HG03521 (cell line): ENCODE measurements around the gene IMMP2L.

Source experiments
- ATAC-seq: cut with Tn5 transposase; IDR thresholded peaks from one replicate; pipeline ENCODE4 v1.9.1; 2021; ENCODE audit warnings: mild to moderate bottlenecking, moderate library complexity; ENCODE audit not compliant: unreplicated experiment

The IMMP2L gene

DNA sequence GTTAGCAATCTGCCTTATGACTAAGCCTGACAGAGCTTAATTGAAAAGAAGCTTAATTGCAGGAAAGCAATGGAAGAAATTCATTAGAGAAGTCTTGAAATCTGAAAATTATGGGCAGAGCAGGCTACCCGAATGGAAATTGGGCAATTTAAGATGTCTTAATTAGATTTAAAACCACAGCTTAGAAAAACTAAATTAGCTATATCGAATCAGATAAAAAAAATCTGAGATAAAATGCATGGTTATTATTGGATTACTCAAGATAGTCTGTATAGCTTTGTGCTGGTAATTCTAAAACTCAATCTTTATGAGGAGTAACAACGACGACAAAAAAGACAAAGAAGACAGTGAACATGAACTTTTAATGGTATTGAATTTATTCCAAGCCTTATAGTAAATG lies 719.5 kb downstream of the IMMP2L start:
- ATAC-seq = no peak

DNA sequence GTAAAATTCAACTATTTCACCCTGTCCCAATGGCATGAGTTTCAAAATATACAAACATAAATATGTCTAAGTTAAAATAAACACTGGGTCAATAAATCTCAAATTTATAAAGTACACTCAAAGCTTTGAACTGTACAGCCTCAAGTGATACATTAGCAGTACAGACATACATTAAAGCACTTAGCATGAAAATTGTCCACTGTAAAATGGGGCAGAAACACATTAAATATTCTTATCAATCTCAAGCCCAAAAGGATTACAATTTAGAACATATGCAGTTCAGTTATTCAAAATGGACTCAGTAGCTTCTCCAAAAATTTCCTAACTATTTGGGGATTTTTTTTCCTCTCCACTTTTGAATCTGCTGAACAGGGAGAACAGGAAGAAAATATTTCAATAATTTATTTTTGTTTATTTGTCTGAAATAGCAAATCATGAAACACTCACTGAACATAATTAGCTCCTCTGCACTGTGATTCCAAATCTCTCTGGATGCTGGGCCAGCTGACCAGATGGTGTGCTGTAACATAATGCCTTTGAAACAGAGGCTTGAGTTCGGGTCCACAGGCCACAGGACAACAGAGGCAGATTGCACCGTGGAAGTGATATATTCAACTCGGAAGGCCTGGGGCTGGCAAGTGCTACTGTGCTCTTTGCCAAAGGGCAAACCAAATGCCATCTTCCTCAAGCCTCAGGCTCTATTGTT lies 720.3 kb downstream of the IMMP2L start:
- ATAC-seq = no peak

DNA sequence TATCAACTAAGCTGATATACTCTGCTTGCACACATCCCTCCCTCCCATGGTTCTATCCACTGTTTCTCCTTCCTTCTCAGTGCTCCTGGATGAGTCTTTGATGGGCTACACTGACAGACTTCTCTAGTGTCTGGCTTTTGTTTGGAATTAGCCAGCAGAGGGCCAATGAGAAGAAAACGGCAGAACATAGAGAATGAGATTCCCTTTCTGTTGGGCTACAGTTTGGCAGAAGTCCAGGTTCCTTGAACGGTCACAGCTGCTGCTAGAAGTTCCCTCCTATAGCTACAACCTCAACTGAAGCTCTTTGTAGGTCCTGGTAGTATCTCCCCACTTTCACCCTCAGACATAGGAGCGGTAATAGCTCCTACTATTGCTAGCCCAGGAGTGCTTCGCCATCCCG lies 722.4 kb downstream of the IMMP2L start:
- ATAC-seq = no peak

DNA sequence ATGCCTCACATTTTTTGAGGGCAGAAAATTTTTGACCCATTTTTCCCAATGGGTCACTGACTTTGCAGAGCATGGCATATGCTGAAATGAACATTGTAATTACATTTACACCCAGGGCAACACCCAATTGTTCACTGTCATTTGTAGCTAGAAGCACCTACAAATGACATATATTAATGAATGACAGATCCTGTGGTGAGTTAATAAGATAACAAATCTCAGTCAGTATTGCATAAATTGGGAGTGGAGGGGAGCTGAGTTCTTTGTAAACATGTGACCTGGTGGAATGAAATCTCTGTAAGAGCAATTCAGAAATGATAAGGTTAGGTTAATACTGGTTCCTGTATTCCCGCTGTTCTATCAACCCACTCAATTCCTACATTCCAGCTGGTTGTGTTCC lies 726.4 kb downstream of the IMMP2L start:
- ATAC-seq = no peak

DNA sequence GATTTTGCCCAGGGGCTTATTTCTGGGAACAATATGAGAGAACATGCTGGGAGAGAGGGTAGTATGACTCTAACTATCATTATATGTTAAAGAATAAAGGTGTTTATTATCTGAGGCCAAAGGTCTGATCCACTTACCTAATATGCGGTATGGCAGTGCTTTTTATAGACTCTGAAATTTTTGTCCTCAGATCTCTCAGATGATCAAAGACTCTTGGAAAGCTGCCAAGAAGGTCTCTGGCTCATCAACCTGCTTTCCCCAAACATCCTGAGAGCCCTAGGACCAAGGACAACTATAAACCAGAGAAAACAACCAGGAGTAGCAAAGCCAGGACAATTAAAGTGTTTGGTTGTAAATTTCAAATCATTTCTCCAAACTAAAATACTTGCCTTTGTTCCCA lies 727.1 kb downstream of the IMMP2L start:
- no peak for ATAC-seq

DNA sequence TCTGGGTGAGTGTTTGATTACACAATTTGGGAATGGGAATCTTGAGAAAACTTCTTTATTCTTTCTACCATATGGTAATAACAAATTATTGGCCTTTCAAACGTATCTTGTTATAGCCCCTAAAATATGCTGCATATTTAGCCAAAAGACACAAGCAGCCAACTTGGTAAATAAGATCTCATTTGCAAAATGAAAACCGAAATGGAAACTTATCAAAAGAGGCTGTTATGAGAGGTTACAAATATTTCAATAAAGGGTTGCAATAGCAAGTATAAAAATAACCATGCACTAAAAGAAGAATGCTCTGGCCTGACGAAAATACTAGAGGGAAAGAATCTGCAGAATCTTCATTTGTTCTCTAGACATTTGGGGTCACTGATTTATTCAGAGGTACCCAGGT lies 730.9 kb downstream of the IMMP2L start:
- no peak for ATAC-seq

DNA sequence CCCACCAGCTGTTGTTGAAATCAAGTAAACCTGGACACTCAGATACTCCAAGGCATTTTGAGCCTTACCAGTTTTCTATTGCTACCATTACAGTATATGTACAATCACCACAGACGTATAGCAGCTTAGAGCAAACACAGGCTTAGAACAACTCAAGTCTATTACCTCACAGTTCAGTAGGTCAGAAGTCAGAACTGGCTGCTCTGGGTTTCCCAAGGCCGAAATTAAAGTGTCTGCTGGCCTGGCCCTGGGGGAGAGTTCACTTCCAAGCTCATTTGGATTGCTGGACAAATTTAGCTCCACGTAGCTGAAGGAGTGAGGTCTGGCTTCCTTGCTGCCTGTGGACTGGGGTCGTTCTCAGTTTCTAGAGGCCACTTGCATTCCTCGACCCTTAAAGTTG lies 731.5 kb downstream of the IMMP2L start:
- no peak for ATAC-seq

DNA sequence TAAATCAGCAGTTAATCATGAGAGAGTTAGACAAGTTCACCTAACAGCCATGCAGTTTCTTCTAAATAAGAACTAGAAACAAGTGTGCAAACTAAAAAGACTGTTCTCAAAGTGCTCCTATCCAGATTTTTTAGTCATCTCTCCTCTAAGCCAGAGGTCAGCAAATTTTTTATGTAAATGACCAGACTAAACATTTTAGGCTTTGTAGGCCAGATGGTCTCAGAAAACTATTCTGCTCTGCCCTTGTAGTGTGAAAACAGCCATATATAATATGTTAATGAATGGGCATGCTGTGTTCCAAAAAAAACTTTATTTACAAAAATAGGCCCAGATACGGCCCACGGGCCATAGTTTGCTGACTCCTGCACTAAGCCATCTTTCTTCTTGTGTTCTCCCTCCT lies 734.4 kb downstream of the IMMP2L start:
- ATAC-seq = no peak

DNA sequence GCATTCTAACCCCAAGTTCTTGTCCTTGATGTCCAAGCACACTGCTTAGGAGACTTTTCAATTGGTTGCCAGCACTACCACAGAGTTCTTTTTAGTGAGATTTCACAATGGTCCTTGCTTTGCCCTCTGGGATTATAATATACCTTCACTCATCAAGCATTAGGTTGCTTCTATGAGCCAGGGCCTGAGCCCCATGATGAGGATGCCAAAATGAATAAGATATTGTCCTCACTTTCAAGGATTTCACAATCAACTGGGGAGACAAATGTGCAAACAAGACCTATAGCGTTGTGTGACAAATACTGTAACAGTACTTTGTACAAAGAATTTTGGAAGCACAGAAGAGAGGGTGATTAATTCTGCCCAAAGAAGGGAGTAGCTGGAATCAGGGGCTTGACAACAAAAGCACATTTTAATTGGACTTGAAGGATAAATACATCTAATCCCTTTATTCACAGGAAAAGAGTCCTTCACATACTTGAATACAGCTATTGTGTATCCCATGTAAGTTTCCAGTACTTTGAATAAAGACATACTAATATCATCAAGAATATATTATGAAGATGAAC lies 734.9 kb downstream of the IMMP2L start:
- ATAC-seq = no peak

DNA sequence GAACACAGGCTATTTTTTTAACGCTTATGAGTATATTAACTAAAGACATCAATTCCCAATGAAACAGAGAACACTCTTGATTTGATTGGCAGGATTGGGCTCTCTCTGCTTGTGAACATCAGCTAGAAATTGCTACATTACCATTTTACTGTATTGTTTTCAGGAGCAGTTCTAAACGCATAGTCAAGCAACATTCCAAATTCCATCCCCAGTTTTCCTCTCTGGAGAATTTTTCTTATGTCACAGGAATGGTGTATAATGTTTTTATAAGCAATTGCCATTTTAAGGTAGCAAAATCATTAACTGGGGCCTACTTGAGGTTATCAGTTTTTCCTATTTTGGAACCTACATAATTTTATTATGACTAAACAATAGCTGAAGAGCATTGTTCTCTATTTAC lies 748.3 kb downstream of the IMMP2L start:
- ATAC-seq = no peak

DNA sequence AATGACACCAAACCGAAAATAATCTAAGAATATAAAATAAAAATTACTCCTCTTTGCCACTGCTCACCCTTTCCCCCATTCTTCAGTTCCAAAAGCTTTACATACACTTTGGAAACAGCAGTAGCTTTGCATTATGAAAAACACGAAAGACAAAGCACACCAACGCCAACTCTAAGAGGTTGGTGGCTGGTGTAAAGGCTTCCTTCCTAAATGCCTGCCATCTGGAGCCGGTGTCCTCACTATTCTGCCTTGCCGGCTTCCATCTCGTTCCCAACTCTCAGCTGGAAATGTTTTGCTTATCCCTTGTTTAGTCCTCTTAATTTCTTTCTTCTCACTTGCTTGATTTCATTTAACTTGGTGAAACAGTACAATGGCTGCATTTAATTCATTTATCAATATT lies 752.5 kb downstream of the IMMP2L start:
- ATAC-seq = no peak

DNA sequence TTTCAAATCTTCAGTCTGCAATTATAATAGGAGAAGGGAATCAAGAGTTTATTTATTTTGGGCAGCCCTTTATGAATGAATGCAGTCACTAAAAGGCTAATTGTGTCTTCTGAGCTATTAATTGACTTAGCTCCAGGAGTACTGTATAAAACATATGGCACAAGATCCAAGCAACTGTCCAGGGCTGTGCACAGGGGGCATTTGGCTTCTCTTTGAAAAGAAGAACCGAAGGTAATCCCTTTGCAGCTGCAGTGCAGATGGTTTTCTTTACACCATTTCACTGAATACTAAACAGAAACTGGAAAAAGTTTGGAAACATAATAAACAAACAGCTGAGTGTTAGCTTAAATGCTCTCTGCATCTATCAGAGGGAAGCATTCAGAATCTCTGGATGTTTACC lies 753.9 kb downstream of the IMMP2L start:
- no peak for ATAC-seq

DNA sequence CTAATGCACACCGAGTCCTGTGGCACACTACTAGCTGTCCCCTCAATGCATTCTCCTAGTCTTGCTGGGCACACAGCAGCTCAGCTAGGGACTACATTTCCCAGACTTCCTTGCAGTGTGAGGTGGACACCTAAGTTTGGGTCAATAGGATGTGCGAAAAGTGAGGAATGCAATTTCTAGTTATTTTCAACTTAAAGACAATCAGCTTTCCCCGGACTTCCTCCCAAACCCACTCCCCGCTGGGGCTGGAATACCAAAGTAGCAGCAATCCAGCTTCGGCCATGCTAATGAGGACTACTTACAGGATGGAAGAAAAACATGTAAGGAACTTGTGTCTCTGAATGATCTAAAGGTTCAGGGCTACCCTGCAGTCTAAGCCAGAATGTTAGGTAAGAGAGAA lies 757.8 kb downstream of the IMMP2L start:
- ATAC-seq = no peak

DNA sequence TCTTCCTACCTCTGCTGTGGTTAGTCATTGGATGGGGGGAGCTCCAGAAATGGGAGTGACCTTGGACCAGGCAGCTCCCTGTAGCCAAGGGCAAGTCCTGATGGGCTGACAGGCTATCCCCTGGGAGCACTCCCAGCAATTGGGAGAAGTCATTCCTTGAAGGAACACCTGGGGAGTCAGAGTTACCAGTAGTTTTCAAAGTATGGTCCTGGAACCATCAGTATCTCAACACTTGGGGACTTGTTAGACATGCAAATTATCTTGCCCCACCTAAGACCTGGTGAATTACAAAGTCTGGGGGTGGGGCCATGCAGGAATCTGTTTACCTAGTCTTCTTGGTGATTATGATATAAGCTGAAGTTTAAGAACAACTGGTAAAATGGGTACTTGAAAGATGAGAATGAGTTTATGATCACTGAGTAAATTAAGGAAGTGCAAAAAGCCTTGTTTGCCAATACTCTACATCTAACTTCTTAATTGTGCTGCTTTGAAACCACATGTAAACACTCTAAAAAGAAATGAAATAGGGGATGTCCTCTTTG lies 758.6 kb downstream of the IMMP2L start:
- ATAC-seq = no peak

DNA sequence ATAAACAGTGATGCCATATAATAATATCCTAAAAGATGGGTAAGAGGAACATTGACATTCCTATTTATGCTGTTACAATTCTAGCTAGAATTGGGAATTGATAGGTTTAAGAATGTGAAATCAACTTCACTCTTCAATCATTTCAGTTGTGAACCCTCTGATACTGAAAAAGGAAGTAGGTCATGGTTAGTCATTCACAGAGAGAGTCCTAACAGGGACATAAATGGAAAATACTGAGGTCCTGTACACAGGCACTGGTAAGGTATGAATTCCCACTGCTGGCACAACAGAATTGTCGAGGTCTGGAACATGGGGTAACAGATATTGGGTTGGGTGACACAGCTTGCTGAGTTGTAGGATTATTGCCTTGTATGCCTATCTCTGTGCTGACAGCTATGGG lies 760.8 kb downstream of the IMMP2L start:
- ATAC-seq = no peak

DNA sequence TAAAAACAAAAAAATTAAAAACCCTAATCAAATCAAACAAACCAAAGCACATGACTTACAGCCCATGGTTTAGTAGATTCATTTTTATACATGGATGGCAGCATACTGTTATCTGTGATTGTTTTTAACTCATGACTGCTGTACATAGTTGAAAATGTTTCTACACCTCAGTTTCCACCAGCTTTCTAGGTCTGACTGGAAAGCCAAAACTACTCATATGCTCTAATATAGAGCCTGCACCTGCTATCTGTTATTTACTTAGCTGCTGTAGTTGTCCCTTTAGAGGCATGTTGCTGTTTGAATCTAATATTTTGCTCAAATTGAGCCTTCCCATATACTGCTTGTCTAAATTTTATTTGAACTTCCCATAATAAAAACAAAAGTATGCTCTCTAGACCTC lies 761.3 kb downstream of the IMMP2L start:
- ATAC-seq = no peak

DNA sequence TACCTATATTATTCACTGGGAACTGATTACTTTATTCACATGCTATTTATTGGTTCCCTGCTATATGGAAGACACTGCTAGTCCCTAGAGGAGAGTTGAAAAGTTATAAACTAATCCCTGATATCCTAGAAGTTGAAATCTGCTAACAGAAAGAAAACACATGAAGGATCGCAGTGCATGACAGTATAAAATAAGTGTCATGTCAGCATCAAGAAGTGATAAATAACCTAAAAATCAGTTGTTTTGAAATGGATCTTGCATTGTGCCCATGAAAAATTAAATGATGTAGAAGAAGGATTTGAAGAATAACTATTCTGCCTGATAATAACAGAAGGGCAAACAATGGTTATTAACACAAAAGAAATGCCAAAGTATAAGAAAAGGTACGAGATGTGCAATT lies 764.6 kb downstream of the IMMP2L start:
- no peak for ATAC-seq

DNA sequence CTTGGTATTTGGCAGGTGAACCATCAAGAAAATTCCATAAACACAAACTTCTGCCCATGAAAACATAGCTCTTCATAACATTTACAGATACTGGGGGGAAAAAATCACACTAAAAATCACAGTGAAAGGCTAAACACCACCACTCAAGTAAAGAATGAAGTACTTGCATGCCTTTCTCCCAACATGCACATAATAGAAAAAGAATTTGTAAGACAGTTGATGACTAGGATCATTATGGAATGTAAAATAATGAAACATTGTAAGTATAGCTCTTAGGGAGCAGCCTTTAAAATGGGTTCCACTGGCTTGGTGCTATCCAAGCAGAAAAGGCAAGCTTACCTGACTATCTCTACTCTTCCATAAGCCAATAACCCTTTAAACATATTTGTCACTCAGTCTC lies 771.3 kb downstream of the IMMP2L start:
- ATAC-seq = no peak

DNA sequence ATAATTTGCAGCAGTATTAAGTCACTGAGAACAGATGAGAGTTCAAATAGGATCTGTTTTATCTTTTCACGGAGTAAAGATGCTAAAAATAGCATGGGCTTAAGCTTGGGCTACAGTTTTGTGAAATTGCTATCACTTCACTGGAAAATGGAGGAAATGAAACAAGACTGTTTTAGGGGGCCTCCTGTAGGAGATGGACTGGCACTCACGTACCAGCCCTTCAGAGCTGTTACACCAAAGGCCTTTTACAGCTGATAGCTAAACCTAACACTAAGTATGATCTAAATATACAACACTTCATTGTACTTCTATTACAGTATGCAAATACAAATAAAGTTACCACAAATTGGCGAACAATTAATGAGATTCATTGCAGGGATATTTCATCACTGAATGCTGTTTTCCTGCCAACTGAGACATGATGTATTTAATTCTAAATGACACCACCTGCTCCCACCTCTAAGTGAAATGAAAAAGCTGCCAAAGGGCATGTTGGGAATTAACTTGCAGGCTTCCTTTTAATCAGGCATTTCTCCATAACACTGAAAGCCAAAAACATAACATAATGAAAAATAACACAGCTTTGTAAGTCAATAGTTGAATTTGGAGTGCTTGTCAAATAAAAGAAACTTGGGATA lies 775.8 kb downstream of the IMMP2L start:
- no peak for ATAC-seq

DNA sequence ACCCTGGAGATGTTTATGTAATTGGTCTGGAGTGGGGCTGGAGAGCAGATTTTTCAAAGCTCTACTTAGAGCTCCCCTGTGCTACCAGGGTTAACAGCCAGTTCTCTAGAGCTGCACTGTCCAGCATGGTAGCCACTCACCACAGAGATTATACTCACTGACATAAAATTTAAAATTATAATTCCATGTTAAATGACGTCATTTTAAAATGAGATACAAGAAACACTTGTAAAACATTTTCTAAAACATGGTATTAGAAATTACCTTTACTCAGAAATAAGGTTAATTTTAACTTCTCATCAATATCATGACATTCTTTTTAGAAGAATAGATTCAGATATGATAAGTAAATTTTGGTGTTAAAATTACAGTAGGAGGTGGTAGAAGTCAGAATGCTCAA lies 777.5 kb downstream of the IMMP2L start:
- ATAC-seq = no peak

DNA sequence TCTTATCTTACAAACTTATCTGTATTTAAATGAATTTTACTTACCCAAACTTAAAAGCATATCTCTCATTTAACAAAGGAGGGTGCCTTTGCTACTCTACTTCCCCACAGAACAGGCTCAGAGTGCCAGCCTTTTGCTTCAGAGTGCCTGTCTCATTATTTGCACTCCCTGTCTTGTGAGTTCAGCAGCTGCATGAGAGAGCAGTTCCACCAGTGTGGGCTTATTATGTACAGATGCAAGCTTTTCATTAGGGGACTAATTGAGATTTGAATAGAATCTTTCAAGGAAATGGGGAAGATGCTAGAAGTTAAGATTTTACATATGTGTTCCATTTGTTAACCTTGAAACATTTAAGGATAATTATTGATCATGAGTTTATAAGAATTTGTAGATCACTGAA lies 781.6 kb downstream of the IMMP2L start:
- ATAC-seq = no peak

DNA sequence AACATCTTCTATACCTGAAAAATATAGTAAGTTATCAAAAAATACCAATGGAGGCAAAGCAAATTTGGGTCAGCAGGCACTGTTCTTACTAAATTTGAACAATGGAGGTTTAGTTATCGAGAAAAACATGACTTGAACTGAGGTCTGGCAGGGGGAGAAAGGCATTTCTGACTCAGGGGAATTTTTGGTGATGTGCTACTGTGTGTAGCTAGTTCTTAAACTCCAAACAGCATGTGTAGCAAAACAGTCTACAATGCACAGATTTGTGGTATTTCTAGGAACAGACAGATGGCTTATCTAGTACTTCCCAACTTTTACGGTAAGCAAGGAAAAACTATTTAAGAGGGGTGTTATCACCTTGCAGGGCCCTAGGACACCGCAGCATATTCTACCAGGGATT lies 783.0 kb downstream of the IMMP2L start:
- no peak for ATAC-seq
